Tibial nerve (tissue), 4 donors: Measurements from ENCODE around the gene XIRP2.

Experiments
- CTCF ChIP-seq, 5 experiments: fragments of 200-600 bp in 3 of 5; fragments of 450-650 bp in 2 of 5; sonication (generic) in 3 of 5; IDR thresholded peaks; one replicate each; pipeline ENCODE4 v1.5.1; 2016 to 2019; ENCODE audit warnings: antibody characterized with exemption in 5 of 5, mild to moderate bottlenecking in 3 of 5, moderate library complexity in 2 of 5
- EP300 ChIP-seq, 2 donors: sonication (generic); formaldehyde crosslinking; IDR thresholded peaks; one replicate each; pipeline ENCODE4 v1.6.1; 2017; ENCODE audit warnings: antibody characterized with exemption in 2 of 2, mild to moderate bottlenecking in 1 of 2

- no peak for TF ChIP-seq CTCF (IDR thresholded peaks at IDR 0.05)
- no peak for TF ChIP-seq EP300 (IDR thresholded peaks at IDR 0.05)
These were observed 293.4 kb downstream of the XIRP2 start for GRCh38 chr2:167181688-167182087.
